Loucy (cell line): Measurements from ENCODE around the gene KCND1.

Experiments used
- H2AFZ ChIP-seq: fragments of 200-600 bp; sonication (generic); 2 replicates; pipeline ENCODE4 v1.6.0; 2016; ENCODE audit warnings: antibody characterized with exemption, mild to moderate bottlenecking, low read length, moderate library complexity
- H3F3A ChIP-seq: fragments of 200-600 bp; 2 replicates; pipeline ENCODE4 v1.6.0; 2016; ENCODE audit warnings: antibody characterized with exemption, low read depth, mild to moderate bottlenecking
- H3K27me3 ChIP-seq: fragments of 200-600 bp; sonication (generic); 2 replicates; pipeline ENCODE4 v1.6.1; 2014; ENCODE audit warnings: low read length, mild to moderate bottlenecking; ENCODE audit not compliant: insufficient read depth, poor library complexity, severe bottlenecking
- H3K36me3 ChIP-seq: fragments of 200-600 bp; sonication (generic); 2 replicates; pipeline ENCODE4 v1.6.1; 2016; ENCODE audit warnings: low read length; ENCODE audit not compliant: insufficient read depth
- H3K4me1 ChIP-seq: fragments of 200-600 bp; sonication (generic); 2 replicates; pipeline ENCODE4 v1.5.1; 2014; ENCODE audit warnings: low read length, mild to moderate bottlenecking; ENCODE audit not compliant: insufficient read depth, poor library complexity, severe bottlenecking
- H3K4me2 ChIP-seq: fragments of 200-600 bp; sonication (generic); 2 replicates; pipeline ENCODE4 v1.6.0; 2014; ENCODE audit warnings: antibody characterized with exemption, low read length, low read depth, mild to moderate bottlenecking; ENCODE audit not compliant: poor library complexity, severe bottlenecking
- H3K4me3 ChIP-seq: fragments of 200-600 bp; sonication (generic); 2 replicates; pipeline ENCODE4 v1.5.1; 2014; ENCODE audit warnings: low read length, mild to moderate bottlenecking, mixed read lengths; ENCODE audit not compliant: poor library complexity, severe bottlenecking
- H3K79me2 ChIP-seq: fragments of 200-600 bp; sonication (generic); 2 replicates; pipeline ENCODE4 v1.6.1; 2014; ENCODE audit warnings: low read length; ENCODE audit not compliant: insufficient read depth
- H3K9ac ChIP-seq: fragments of 200-600 bp; sonication (generic); 2 replicates; pipeline ENCODE4 v1.6.0; 2014; ENCODE audit warnings: mild to moderate bottlenecking, low read depth, low read length, moderate library complexity; ENCODE audit not compliant: poor library complexity, severe bottlenecking
- H3K9me2 ChIP-seq: fragments of 200-600 bp; sonication (generic); replicated peaks from 2 replicates; pipeline ENCODE4 v1.6.1; 2016; ENCODE audit warnings: low read depth, low read length, mixed read lengths
- H3K9me3 ChIP-seq: fragments of 200-600 bp; sonication (generic); 2 replicates; pipeline ENCODE4 v1.6.1; 2014; ENCODE audit warnings: mild to moderate bottlenecking, antibody characterized with exemption, low read length, low read depth; ENCODE audit not compliant: insufficient read depth
- H4K20me1 ChIP-seq: fragments of 200-600 bp; sonication (generic); 2 replicates; pipeline ENCODE4 v1.6.0; 2014; ENCODE audit warnings: antibody characterized with exemption, low read length, mild to moderate bottlenecking; ENCODE audit not compliant: insufficient read depth, poor library complexity, severe bottlenecking
- CTCF ChIP-seq: fragments of 200-600 bp; sonication (generic); conservative IDR thresholded peaks from 2 replicates; pipeline ENCODE4 v1.5.1; 2014; ENCODE audit warnings: mild to moderate bottlenecking, antibody characterized with exemption, low read length
- EZH2phosphoT487 ChIP-seq: fragments of 200-600 bp; IDR thresholded peaks from 2 replicates; pipeline ENCODE4 v1.6.1; 2018; ENCODE audit warnings: antibody characterized with exemption, mild to moderate bottlenecking, moderate library complexity, borderline replicate concordance

The KCND1 gene

GRCh38 chrX:48969471-48969870, 2.2 kb downstream of the KCND1 start:
- Histone ChIP-seq H4K20me1 (no peaks in the 10 kb centered on the region), H3K4me3 (no peak overlapping the region), H3K79me2 (no peaks in the 10 kb centered on the region), H3K9me2 (no peaks in the 10 kb centered on the region), H3K27me3 (no peaks in the 10 kb centered on the region), H2AFZ (no peak overlapping the region), H3F3A (no peaks in the 10 kb centered on the region), H3K36me3 (no peaks in the 10 kb centered on the region), H3K9me3 (no peaks in the 10 kb centered on the region), H3K4me1 (no peaks in the 10 kb centered on the region), H3K9ac (no peak overlapping the region), H3K4me2 (no peak overlapping the region)
- TF ChIP-seq EZH2phosphoT487: no peak
- TF ChIP-seq CTCF: no peak

DNA sequence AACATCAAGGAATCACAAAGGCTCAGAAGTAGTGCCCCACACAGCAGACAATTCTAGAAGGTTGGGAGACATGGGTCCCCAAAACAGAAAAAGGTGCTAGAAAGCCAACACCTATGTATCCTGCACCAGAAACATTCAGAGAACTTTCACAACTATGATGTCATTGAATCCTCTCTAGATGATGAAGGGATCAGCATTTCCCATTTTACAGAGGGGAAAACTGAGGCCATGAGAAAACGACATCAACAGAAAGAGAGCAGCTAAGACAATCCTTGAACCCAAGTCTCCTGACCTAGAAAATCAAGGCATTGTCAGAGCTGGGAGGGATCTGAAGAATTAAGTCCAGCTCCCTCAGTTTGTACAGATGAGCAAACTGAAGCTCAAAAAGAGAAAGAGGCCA, 3.3 kb downstream of the KCND1 start:
- no peaks in the 10 kb centered on the region for H3K27me3 ChIP-seq
- H3K9ac ChIP-seq: no peak overlapping the region
- H2AFZ ChIP-seq: no peak overlapping the region
- no peaks in the 10 kb centered on the region for H3K36me3 ChIP-seq
- no peaks in the 10 kb centered on the region for H4K20me1 ChIP-seq
- no peaks in the 10 kb centered on the region for H3K9me2 ChIP-seq
- H3F3A ChIP-seq: no peaks in the 10 kb centered on the region
- no peak overlapping the region for H3K4me3 ChIP-seq
- H3K9me3 ChIP-seq: no peaks in the 10 kb centered on the region
- no peaks in the 10 kb centered on the region for H3K79me2 ChIP-seq
- no peaks in the 10 kb centered on the region for H3K4me1 ChIP-seq
- TF ChIP-seq EZH2phosphoT487: no peak
- no peak overlapping the region for H3K4me2 ChIP-seq

DNA sequence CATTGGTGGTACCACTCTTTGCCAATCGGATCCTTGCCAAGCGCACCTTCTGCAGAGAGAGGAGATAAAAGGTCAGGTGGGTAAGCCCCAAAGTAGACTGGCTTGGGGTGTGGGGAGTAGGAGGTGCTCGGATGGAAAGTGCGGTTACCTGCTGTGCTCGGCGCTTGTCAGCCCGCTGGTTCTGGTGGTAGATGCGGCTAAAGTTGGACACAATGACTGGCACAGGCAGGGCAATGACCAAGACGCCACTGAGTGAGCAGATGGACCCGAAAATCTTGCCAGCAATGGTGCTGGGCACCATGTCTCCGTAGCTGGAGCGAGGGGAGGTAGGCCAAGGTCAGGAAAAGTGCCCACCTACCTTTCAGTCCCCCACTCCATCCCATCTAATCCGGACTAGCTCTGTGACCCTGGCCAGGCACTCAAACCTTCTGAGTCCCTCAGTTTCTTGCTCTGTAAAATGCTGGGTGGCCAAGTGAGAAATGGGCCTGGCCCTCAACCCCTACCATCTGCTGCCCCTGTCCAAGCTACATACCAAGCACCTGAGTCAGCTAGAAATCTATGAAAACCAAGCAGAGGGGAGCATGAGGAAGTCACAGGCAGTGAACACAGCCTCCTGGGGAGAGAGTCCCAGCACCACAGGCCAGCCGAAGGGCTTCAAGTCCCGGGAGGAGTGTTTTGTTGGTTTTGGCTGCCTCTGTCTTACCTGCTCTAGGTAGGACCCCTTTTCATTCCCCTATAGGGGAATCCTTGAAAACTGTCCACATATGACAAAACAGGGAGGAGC, 4.7 kb downstream of the KCND1 start:
- H3K9me2 ChIP-seq: no peaks in the 10 kb centered on the region
- H3K4me1 ChIP-seq: no peaks in the 10 kb centered on the region
- H3K27me3 ChIP-seq: no peaks in the 10 kb centered on the region
- TF ChIP-seq CTCF (no peak), EZH2phosphoT487 (no peak)
- no peak overlapping the region for H3K4me2 ChIP-seq
- H2AFZ ChIP-seq: no peak overlapping the region
- H4K20me1 ChIP-seq: no peaks in the 10 kb centered on the region
- no peak overlapping the region for H3K9ac ChIP-seq
- H3K79me2 ChIP-seq: no peaks in the 10 kb centered on the region
- H3K4me3 ChIP-seq: no peak overlapping the region
- H3K9me3 ChIP-seq: no peaks in the 10 kb centered on the region
- no peaks in the 10 kb centered on the region for H3F3A ChIP-seq
- no peaks in the 10 kb centered on the region for H3K36me3 ChIP-seq

DNA sequence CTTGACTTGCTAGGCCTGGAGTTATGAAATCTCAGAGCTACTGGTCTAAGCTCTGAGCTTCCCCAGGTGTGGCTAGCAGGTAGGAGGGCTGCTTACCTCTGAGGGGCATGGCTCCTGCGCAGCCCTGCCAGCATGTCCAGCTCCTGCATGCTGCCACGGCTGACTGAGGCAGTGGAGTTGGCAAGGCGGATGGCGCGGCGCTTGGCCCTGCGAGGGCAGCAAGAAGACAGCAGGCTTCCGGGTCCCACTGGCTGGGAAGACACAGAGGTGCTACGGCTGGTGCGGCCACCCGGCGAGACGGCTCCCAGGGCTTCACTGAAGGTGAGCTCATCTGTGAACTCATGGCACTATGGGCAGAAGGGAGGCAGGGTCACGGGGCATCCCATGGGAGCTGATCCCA, 5.7 kb downstream of the KCND1 start:
- H3K4me3 ChIP-seq: no peak overlapping the region
- H3K36me3 ChIP-seq: no peaks in the 10 kb centered on the region
- H2AFZ ChIP-seq: no peak overlapping the region
- H3K9ac ChIP-seq: no peak overlapping the region
- H3K27me3 ChIP-seq: no peaks in the 10 kb centered on the region
- H3F3A ChIP-seq: no peaks in the 10 kb centered on the region
- H3K4me1 ChIP-seq: no peaks in the 10 kb centered on the region
- no peak overlapping the region for H3K4me2 ChIP-seq
- TF ChIP-seq EZH2phosphoT487 (no peak), CTCF (no peak)
- no peaks in the 10 kb centered on the region for H3K9me2 ChIP-seq
- H3K79me2 ChIP-seq: no peaks in the 10 kb centered on the region
- H4K20me1 ChIP-seq: no peaks in the 10 kb centered on the region
- H3K9me3 ChIP-seq: no peaks in the 10 kb centered on the region
